ENCODE measurements around the gene HOMER2. TPM values are rescaled to one million over a fixed set of nuclear protein-coding genes. Genes with fewer than 3 reads are reported as not detected.

Gene HOMER2
- total and polyA plus RNA-seq, 2 experiments from 2014 or later: 5.9 to 14.5 TPM

DNA sequence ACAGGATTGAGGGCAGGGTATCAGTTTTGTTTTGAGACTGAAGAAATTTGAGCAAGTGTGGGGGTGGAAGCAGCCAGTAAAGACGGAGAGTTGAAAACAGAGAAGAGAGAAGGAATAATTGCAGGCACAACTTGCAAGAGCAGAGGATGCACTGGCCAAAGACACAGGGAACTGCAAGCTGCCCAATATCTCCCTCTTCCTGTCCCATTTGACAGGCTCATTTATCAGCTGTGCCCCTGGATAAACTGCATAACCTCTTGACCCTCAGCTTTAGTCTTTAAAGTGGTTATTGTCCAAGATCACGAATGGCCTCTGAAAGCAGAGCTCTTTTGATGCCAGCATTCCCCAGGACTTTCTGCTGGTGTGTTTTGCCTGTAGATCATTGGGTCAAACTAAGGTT lies 28.5 kb upstream of the HOMER2 start:
- Histone ChIP-seq H3K4me3 (no peak overlapping the region), H4K20me1 (ENCODE audit: insufficient read depth, poor library complexity, severe bottlenecking) (no peaks in the 10 kb centered on the region), H3K36me3 (replicated peaks; ENCODE audit: insufficient read depth, low read depth) (no peaks in the 10 kb centered on the region), H3K27ac (no peak overlapping the region), H3K27me3 (no peaks in the 10 kb centered on the region), H3K4me1 (ENCODE audit: insufficient read depth) (peaks cover 4% of the 10 kb centered on the region), H3K9me3 (ENCODE audit: low read depth) (no peaks in the 10 kb centered on the region), H3K79me2 (peaks cover 10% of the 10 kb centered on the region), H3K4me2 (no peak overlapping the region), H3K9me2 (replicated peaks; ENCODE audit: insufficient read depth) (no peaks in the 10 kb centered on the region), H2AFZ (no peak overlapping the region)
- DNase-seq (ENCODE audit: low spot score): no peak
- 40% methylated on average over 2 of the region's 2 CpGs for WGBS (ENCODE audit: low lambda C conversion rate, missing lambda C conversion rate)
- TF ChIP-seq EZH2 (IDR thresholded peaks at IDR 0.05; ENCODE audit: borderline replicate concordance) (no peak), CTCF (IDR thresholded peaks at IDR 0.05; ENCODE audit: poor library complexity) (no peak), EZH2phosphoT487 (IDR thresholded peaks at IDR 0.05; ENCODE audit: low read depth, severe bottlenecking, unreplicated experiment) (no peak)

- H3K4me2 ChIP-seq: no peak overlapping the region
- H3K9me3 ChIP-seq (ENCODE audit: low read depth): no peaks in the 10 kb centered on the region
- no peak overlapping the region for H2AFZ ChIP-seq
- H3K27me3 ChIP-seq: no peaks in the 10 kb centered on the region
- no peaks in the 10 kb centered on the region for H3K9me2 ChIP-seq (replicated peaks; ENCODE audit: insufficient read depth)
- H3K36me3 ChIP-seq (replicated peaks; ENCODE audit: insufficient read depth, low read depth): no peaks in the 10 kb centered on the region
- 81% methylated on average over 1 of the region's 1 CpG for WGBS (ENCODE audit: low lambda C conversion rate, missing lambda C conversion rate)
- H3K79me2 ChIP-seq: peaks cover 4% of the 10 kb centered on the region
- H3K4me3 ChIP-seq: no peak overlapping the region
- DNase-seq (ENCODE audit: low spot score): no peak
- no peaks in the 10 kb centered on the region for H3K4me1 ChIP-seq (ENCODE audit: insufficient read depth)
- H4K20me1 ChIP-seq (ENCODE audit: insufficient read depth, poor library complexity, severe bottlenecking): no peaks in the 10 kb centered on the region
- no peak for TF ChIP-seq EZH2 (IDR thresholded peaks at IDR 0.05; ENCODE audit: borderline replicate concordance)
- no peak overlapping the region for H3K27ac ChIP-seq
Measured at GRCh38 chr15:82979726-82980125, 27.2 kb upstream of the HOMER2 start.

DNA sequence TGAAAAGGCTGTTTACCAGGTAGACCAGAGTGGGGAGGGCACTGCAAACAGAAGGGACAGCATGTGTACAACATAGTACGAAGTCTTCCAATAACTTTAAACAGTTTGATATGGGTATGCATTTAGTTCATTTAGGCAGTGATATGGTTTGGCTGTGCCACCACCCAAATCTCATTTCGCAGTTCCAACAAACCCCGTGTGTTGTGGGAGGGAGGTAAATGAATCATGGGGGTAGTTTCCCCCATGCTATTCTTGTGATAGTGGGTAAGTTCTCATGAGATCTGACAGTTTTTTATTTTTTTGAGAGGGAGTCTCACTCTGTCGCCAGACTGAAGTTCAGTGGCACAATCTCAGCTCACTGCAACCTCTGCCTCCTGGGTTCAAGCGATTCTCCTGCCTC lies 25.9 kb upstream of the HOMER2 start:
- H2AFZ ChIP-seq: no peak overlapping the region
- no peak overlapping the region for H3K4me2 ChIP-seq
- H3K4me3 ChIP-seq: no peak overlapping the region
- no peaks in the 10 kb centered on the region for H3K27me3 ChIP-seq
- H3K79me2 ChIP-seq: no peaks in the 10 kb centered on the region
- no peaks in the 10 kb centered on the region for H3K4me1 ChIP-seq (ENCODE audit: insufficient read depth)
- H4K20me1 ChIP-seq (ENCODE audit: insufficient read depth, poor library complexity, severe bottlenecking): no peaks in the 10 kb centered on the region
- 100% methylated on average over 5 of the region's 5 CpGs for WGBS (ENCODE audit: low lambda C conversion rate, missing lambda C conversion rate)
- no peaks in the 10 kb centered on the region for H3K9me2 ChIP-seq (replicated peaks; ENCODE audit: insufficient read depth)
- no peak for DNase-seq (ENCODE audit: low spot score)
- no peaks in the 10 kb centered on the region for H3K9me3 ChIP-seq (ENCODE audit: low read depth)
- TF ChIP-seq EZH2 (IDR thresholded peaks at IDR 0.05; ENCODE audit: borderline replicate concordance) (no peak), CTCF (IDR thresholded peaks at IDR 0.05; ENCODE audit: poor library complexity) (no peak), EZH2phosphoT487 (IDR thresholded peaks at IDR 0.05; ENCODE audit: low read depth, severe bottlenecking, unreplicated experiment) (no peak)
- H3K27ac ChIP-seq: no peak overlapping the region
- no peaks in the 10 kb centered on the region for H3K36me3 ChIP-seq (replicated peaks; ENCODE audit: insufficient read depth, low read depth)

DNA sequence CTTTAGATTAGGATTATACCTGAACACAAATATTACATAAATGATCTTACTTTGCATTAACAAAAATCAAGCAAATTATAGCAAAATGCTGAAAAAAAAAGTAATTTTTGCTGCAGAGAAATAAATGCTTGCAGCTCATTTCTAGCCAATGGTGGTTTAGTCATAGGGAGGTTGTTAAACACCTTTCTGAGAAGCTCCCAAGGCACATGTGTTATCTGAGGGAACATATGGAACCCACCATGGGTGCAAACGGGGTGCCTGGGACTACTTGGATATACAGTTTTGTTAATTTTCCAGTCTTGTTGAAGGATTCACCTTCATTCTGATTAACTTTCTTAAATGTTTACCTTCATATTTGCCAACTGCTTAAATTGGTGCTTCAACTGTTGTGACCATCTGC lies 24.6 kb upstream of the HOMER2 start:
- no peaks in the 10 kb centered on the region for H3K9me3 ChIP-seq (ENCODE audit: low read depth)
- WGBS (ENCODE audit: low lambda C conversion rate, missing lambda C conversion rate): 83% methylated on average over 1 of the region's 1 CpG
- DNase-seq (ENCODE audit: low spot score): no peak
- H3K4me1 ChIP-seq (ENCODE audit: insufficient read depth): no peaks in the 10 kb centered on the region
- H3K36me3 ChIP-seq (replicated peaks; ENCODE audit: insufficient read depth, low read depth): no peaks in the 10 kb centered on the region
- no peak overlapping the region for H2AFZ ChIP-seq
- H3K27me3 ChIP-seq: no peaks in the 10 kb centered on the region
- H4K20me1 ChIP-seq (ENCODE audit: insufficient read depth, poor library complexity, severe bottlenecking): no peaks in the 10 kb centered on the region
- H3K79me2 ChIP-seq: no peaks in the 10 kb centered on the region
- H3K4me3 ChIP-seq: no peak overlapping the region
- H3K4me2 ChIP-seq: no peak overlapping the region
- TF ChIP-seq EZH2 (IDR thresholded peaks at IDR 0.05; ENCODE audit: borderline replicate concordance): no peak
- no peak for TF ChIP-seq CTCF (IDR thresholded peaks at IDR 0.05; ENCODE audit: poor library complexity)
- no peak for TF ChIP-seq EZH2phosphoT487 (IDR thresholded peaks at IDR 0.05; ENCODE audit: low read depth, severe bottlenecking, unreplicated experiment)
- H3K9me2 ChIP-seq (replicated peaks; ENCODE audit: insufficient read depth): no peaks in the 10 kb centered on the region
- no peak overlapping the region for H3K27ac ChIP-seq

Data from hepatocyte (in vitro differentiated cells).